ENCODE results near the gene QSER1.
"Not testable (repeated sequence)": the region's sequence is repeated elsewhere in the genome, so short reads cannot be mapped to it uniquely, and the experiment has no call there.

The QSER1 gene

DNA sequence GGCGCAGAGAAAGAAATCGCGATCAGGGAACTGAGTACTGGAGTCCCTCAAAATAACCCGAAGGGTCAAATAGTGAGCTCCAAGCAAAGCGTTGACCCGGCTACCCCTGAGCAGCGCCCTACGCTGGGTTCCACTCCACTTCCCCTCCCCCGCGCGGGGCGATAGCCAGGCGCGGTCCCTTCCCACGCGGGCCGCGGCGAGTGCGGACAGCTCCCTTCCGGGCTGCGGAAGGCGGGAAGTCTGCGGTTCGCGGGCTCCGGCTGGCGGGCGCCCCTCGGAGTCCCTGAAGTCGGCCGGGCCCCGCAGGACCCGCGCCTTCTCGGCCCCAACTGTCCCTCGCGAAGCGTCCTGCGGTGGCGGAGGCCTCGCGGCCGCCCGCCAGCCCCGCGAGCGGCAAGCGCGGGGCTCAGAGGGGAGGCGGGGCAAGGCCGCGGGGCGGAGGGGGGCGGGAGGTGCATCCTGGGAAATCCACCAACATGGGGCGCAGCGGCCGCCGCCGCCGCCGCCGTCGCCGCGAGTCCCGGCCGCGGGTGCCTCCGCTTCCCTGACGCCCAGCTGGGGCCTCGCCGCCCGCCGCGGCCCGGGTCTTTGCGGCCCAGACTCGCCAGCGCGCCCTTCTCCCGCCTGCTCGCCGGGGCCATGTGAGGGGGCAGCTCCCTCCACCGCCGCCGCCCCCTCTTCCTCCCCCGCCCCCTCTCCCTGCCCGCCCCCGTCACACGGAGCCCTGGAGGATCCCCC is at the start of gene QSER1:
Gene QSER1 (plus strand): TSS at position 457 of the 738 bp plus-strand sequence. CDS start 315 bp downstream, outside the sequence.
- peak; percentile 81 to 88 for DNase-seq
- peak; percentile 86 for TF ChIP-seq POLR2A (IDR thresholded peaks at IDR 0.05; ENCODE audit: low read length)
- TF ChIP-seq GATA1 (IDR thresholded peaks at IDR 0.05; ENCODE audit: low read depth, low read length), result no peak

DNA sequence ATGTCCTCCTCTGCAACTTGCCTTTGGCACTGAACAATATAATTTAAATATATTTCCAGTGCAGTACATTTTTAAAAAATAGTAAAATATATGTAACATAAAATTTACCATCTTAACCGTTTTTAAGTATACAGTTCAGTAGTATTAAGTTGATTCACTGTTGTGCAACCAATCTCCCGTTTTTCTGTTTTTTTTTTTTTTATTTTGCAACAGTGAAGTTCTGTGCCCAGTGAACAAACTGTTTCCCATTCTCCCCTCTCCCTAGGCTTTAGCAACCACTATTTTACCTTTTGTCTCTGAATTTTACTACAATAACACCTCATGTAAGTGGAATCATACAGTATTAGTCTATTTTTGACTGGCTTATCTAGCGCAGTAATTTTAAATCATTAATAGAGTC is 49.1 kb upstream of the QSER1 start:
- no peak for DNase-seq
- TF ChIP-seq GATA1 (IDR thresholded peaks at IDR 0.05; ENCODE audit: low read depth, low read length), result no peak
- no peak for TF ChIP-seq POLR2A (IDR thresholded peaks at IDR 0.05; ENCODE audit: low read length)

DNA sequence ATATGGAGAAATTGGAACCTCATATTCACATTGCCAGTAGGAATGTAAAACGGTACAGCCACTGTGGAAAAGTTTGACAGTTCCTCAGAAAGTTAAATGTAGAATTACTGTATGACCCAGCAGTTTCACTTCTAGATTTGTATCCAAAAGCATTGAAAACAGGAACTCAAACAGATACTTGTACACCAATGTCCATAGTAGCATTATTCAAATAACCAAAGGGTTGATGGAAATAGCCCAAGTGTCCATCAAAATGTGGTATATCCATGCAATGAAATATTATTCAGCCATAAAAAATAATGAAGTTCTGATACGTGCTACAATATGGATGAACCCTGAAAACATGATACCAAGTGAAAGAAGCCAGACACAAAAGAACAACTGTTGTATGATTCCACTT is 45.1 kb upstream of the QSER1 start:
- TF ChIP-seq POLR2A (IDR thresholded peaks at IDR 0.05; ENCODE audit: low read length) (no peak), GATA1 (IDR thresholded peaks at IDR 0.05; ENCODE audit: low read depth, low read length) (no peak)
- no peak for DNase-seq

DNA sequence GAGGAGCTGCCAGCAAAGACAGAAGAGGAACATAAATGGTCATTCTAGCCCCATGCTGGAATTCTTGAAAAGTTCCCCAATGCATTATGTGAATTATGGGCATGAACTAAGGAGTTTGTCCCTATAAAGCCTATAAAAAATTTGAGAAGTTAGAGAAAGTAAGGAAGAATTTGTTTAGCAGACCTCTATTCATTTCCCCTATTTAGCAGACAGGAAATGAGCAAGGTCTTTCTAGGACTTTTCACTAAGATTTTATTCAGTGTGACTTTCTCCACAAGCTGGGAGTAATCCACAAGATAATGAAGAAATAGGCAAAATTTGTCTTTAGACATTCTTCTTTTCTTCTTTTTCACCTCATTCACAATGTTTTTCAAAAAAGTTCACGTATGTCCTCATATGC is 42.9 kb upstream of the QSER1 start:
- no peak for DNase-seq
- TF ChIP-seq GATA1 (IDR thresholded peaks at IDR 0.05; ENCODE audit: low read depth, low read length), result no peak
- TF ChIP-seq POLR2A (IDR thresholded peaks at IDR 0.05; ENCODE audit: low read length), result no peak

DNA sequence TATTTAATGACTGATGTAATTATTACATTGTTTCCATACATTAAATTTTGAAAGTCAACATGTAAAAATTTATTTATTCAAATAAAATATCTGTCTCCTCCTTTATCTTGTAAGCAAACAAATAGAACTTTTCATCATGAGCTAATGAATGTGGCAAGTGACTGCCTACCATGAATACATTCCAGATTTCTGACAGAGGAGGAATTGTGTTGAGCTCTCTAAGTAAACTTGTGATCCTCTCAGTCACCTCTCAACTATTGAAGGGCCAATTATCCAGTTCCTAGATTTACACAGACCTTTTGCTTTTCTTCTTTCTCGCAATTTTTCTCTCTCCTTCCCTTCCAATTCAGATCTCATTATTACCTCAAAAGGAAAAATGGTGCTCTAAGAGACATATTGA is 41.4 kb upstream of the QSER1 start:
- DNase-seq, result no peak
- no peak for TF ChIP-seq GATA1 (IDR thresholded peaks at IDR 0.05; ENCODE audit: low read depth, low read length)
- no peak for TF ChIP-seq POLR2A (IDR thresholded peaks at IDR 0.05; ENCODE audit: low read length)

DNA sequence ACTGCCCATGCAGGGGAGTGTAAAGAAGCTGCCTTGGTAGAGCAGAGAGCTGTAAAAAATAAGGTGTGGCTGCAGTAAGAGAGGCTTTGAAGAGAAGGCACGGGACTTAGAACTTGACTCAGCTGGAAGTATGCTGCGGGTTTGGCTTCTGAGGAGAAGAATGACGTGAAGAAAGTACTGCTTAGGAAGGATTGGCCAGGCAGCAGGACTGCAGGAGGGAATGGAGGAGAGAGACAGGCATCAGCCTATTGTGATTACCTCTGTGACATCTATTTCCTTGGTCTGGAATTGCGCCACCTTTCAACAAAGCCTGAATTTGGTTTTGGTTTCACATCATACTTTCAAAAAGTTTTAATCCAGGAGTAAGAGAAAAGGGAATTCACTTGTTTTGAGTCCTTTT is 40.4 kb upstream of the QSER1 start:
- no peak for TF ChIP-seq GATA1 (IDR thresholded peaks at IDR 0.05; ENCODE audit: low read depth, low read length)
- no peak for TF ChIP-seq POLR2A (IDR thresholded peaks at IDR 0.05; ENCODE audit: low read length)
- no peak for DNase-seq

DNA sequence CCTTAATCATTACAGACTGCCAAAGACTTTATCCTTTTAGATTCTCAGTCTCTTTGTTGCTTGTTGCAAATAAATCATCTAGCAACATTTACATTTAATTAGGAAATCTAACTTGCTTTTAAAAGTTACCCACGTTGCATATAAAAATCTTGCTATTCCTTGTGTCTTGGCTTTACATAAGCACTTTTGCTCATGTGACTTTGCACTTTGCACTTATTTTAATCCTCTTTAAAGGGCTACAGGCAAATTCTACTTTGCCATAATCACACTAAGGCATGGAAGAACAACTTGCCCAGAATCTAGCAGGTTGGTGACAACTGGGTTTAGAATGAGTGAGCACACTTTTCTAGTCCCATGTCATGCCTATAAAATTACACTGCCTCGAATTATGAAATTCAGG is 37.0 kb upstream of the QSER1 start:
- DNase-seq, result no peak
- no peak for TF ChIP-seq GATA1 (IDR thresholded peaks at IDR 0.05; ENCODE audit: low read depth, low read length)
- TF ChIP-seq POLR2A (IDR thresholded peaks at IDR 0.05; ENCODE audit: low read length), result no peak

DNA sequence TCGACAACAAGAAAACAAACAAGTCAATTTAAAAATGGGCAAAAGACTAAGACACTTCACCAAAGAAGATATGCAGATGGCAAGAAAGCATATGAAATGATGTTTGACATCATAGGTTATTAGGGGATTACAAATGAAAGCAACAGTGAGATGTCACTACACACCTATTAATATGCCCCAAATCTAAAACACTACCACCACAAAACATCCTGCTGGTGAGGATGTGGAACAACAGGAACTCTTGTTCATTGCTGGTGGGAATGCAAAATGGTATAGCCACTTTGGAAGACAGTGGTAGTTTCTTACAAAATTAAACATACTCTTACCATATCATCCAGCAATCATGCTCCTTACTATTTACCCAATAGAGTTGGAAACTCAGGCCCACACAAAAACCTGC is 33.9 kb upstream of the QSER1 start:
- TF ChIP-seq GATA1 (IDR thresholded peaks at IDR 0.05; ENCODE audit: low read depth, low read length), result no peak
- TF ChIP-seq POLR2A (IDR thresholded peaks at IDR 0.05; ENCODE audit: low read length), result no peak
- DNase-seq, result no peak

DNA sequence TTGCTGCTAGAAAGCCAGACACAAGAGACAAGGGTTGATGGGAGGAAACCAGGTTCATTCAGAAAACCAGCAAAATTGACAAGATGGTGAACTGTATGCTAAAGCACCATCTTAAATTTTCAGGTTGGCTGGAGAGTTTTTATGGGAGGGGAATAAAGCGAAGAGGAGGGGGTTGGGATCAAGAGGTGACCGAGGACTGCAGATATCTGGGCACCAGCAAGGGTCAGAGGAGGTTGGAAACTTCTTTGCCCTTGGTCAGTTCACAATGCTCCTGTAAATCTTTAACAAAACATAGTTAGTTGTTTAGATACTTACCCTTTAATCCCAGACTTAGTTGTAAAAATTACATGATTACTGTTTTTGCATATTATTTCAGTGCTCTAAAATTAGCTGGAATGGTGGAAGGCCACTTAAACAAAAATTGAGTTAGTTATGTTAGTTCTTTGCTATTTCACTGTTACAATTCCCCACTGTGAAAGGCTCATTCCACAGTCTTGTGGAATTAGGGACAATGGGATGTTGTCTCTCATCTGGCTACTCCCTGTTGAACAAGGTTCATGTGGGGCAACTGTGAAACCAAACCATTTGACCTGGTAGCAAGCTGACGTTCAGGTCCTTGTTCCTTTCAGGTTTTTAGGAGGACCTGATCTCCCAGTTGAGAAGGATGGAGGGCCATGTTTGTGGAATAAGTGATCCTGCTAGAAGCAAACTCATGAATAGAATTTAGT is 30.6 kb upstream of the QSER1 start:
- TF ChIP-seq POLR2A (IDR thresholded peaks at IDR 0.05; ENCODE audit: low read length) (no peak), GATA1 (IDR thresholded peaks at IDR 0.05; ENCODE audit: low read depth, low read length) (no peak)

DNA sequence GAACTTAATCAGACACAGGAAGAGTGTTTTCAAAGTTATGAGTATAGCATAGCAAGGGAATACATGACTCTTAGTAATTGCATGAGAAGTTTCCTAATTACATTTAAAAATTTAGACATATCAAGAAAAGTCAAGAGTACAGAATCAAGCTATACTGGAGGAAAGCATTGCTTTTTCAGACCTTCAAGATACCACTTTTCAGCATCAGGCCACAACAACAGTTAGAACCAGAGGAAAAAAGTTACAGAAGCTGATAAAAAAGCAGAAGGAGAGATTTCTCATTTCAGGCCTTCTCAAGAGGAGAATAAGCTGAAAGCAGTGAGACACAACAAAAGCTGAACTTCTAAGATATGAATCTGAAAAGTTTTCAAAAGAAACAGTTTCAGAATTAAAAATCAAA is 28.1 kb upstream of the QSER1 start:
- no peak for TF ChIP-seq POLR2A (IDR thresholded peaks at IDR 0.05; ENCODE audit: low read length)
- no peak for TF ChIP-seq GATA1 (IDR thresholded peaks at IDR 0.05; ENCODE audit: low read depth, low read length)
- DNase-seq, result no peak

More for the DNA sequence above, 30.6 kb upstream of the QSER1 start:
- DNase-seq, result no peak

DNA sequence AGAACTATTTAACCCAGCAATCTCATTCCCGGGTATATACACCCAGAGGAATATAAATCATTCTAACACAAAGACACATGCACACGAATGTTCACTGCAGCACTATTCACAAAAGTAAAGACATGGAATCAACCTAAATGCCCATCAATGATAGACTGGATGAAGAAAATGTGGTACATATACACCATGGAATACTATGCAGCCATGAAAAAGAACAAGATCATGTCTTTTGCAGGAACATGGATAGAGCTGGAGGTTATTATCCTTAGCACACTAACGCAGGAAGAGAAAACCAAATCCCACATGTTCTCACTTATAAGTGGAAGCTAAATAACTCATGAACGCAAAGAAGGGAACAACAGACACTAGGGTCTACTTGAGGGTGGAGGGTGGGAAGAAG is 23.9 kb upstream of the QSER1 start:
- DNase-seq, result not testable (repeated sequence)

DNA sequence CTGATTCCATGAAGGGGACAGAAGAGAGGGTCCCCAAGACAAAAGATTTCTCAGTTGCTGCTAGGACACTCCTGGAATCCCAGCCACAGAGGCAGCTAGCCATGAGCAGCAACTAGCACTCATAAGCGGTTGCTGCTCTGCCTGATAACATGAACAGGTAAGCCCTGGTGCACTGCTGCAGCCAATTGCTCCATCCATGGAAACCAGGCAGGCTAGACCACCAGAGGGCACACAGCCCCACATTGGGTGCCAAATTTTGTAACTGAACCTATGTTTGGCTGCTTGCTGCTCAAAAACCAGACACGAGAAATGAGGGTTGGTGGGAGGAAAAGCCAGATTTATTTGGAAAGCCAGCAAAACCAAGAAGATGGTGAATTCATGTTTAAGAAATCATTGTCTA is 21.9 kb upstream of the QSER1 start:
- TF ChIP-seq GATA1 (IDR thresholded peaks at IDR 0.05; ENCODE audit: low read depth, low read length) (no peak), POLR2A (IDR thresholded peaks at IDR 0.05; ENCODE audit: low read length) (no peak)
- DNase-seq, result peak; percentile 13 to 28

DNA sequence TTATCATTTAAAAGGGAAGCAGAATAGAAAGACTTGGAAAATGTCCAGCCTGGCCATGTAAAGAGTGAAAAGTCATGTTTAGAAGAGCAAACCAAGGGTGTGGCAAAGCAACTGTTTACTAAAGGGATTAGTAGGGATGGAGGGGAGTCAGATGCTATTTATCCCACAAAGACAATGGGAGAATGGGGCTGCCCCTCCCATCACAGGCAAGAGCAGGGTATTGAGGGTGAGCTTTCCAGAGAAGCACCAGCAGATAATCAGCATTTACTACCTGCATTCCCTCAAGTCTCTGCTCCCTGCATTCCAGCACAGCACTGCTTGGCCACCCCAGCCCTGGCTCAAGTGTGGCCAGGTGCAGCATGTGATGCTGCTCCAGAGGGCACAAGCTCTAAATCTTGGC is 18.5 kb upstream of the QSER1 start:
- no peak for DNase-seq
- TF ChIP-seq GATA1 (IDR thresholded peaks at IDR 0.05; ENCODE audit: low read depth, low read length), result no peak
- no peak for TF ChIP-seq POLR2A (IDR thresholded peaks at IDR 0.05; ENCODE audit: low read length)

DNA sequence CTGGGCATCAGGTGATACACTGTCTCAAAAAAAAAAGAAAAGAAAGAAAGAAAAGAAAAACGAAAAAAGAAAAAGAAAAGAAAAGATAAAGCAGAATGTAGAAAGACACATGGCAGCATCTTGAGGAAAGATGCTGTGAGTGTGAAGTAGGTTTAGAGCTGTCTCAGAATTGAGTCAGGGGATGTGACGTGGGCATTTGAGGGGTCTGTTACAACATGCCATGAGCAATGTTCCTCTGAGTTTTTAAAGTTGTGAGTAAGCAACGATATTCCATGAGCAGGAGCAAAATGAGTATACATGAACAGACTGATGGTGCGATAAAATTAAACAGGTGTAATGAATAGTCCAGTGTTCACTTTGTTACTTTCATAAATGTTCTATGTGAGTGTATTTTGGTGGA is 11.3 kb upstream of the QSER1 start:
- TF ChIP-seq GATA1 (IDR thresholded peaks at IDR 0.05; ENCODE audit: low read depth, low read length) (no peak), POLR2A (IDR thresholded peaks at IDR 0.05; ENCODE audit: low read length) (no peak)
- DNase-seq, result no peak

DNA sequence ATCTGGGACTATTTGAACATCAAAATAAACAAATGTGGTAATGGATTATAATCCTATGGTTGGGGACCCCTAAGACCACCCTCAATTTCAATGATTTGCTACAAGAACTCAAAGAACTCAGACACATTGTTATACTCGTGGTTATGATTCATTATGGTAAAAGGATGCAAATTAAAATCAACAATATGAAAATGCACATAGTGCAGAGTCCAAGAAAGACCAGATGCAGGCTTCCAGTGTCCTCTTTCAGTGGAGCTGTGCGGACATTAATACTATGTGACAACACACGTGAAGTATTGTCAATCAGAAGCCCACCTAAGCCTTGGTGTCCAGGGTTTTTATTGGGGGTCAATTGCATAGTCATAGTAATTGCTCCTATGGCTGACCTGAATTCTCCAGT is 9.2 kb upstream of the QSER1 start:
- no peak for TF ChIP-seq GATA1 (IDR thresholded peaks at IDR 0.05; ENCODE audit: low read depth, low read length)
- no peak for TF ChIP-seq POLR2A (IDR thresholded peaks at IDR 0.05; ENCODE audit: low read length)
- no peak for DNase-seq

Measured in erythroblast (primary cell).